NCI-H2081 treated with DMSO at 0.1 percent for 48 hours (cell line): ENCODE data around the gene RAB22A.

ENCODE experiments used
- DNase-seq: peaks from one replicate; lab custom pipeline; 2025; lab: John Stamatoyannopoulos, UW

RAB22A gene

DNA sequence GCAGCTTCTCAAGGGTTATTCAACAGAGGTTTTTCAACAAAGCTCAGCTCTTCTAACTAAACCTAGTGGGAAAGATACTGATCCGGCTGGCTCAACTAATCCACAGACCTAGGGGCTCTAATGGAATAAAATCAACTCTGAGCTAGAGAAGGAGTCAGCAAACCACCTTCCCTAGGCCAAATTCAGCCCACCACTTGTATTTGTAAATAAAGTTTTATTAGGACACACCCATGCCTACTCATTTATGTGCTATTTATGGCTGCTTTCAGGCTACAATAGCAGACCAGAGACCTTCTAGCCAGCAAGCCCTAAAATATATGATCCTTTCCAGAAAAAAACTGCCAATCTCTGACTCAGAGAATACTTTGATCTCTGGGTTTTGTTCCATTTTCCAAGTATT lies 6.0 kb upstream of the RAB22A start:
- no peak for DNase-seq

DNA sequence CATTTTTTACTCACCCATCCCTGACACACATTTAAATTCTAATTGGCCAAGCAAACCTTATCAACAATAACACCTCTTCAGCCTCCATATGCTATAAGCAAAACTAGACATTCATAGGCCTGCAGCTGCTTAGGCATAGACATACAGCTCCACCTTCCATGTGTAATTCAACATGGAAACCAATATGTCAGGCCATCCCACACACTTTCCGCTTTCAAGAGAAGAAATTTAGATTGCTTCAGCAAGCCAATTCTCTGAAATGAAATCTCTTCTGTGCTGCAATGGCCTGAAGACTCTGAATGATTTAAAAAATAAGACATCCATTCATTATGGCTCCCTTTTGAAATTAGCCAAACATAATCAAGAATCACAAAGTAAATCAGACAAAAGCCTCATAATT lies 4.5 kb upstream of the RAB22A start:
- DNase-seq: no peak

DNA sequence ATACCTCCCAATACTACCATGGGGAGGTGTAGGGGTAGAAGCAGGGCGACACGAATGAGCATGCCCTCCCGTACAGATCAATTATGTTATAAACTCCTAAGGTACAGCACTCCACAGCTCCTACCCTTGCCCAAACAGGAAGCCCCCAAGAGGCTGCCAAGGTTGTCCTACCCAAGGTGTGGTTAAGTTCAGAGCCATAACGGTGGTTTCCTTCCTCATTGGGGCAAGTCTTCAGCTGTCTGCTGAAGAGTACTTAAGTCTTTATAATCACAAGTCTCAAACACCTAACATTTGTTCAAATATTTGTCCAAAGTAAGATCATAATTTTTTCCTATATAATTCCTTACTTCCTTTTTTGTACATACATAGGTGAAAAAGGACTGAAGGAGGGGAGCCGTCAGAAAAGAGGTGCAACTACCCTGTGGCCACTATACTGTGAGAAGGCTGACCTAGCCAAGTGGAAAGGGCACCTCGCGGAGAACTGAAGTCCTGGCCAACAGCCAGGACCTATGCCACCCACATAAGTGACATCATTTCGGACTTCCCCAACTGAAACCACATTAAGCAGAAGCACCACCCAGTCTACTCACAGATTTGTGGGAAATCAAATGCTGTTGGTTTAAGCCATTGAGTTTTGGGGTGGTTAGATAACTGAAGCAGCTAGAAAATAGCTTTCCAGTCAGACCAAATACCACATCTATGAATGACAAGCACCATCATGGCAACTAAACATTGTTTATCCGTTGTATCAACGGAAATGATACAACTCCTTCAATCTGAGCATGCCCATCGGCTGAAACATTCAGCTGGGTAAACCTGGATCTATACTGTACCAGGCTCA lies 2.9 kb upstream of the RAB22A start:
- no peak for DNase-seq

DNA sequence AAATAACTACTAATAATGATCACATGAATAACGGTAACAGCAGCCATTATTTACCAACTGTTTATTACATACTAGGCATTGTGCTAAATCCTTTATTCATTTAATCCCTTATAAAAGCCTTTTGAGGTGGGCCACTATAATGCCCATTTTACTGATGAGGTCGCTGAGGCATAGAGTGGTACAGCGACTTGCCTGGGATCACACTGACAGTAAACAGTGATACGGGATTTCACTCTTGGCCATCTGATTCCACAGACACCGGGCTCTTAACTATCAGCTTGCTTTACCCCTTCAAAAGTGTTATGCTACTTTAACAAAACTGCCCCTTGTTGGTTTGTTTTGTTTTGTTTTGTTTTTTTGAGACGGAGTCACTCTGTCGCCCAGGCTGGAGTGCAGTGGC lies 2.2 kb upstream of the RAB22A start:
- DNase-seq: no peak

DNA sequence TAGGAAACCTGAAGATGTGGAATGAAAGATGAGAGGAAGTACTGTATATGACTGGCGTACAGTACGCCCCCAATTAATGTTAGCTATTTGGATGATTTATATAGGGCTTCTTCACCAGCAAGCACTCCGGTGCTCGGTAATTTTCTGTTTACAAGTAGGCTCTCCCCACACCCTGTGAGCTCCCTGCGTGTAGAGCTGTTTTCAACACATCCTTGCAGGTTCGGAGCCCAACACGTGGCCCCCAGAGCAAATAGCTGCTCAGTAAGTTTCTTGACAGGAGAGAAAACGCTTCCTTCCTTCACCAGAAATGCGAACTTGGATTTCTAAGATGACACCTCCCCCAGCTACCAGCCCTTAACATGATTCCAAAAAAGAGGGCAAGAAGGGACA lies 1.2 kb upstream of the RAB22A start:
- no peak for DNase-seq

DNA sequence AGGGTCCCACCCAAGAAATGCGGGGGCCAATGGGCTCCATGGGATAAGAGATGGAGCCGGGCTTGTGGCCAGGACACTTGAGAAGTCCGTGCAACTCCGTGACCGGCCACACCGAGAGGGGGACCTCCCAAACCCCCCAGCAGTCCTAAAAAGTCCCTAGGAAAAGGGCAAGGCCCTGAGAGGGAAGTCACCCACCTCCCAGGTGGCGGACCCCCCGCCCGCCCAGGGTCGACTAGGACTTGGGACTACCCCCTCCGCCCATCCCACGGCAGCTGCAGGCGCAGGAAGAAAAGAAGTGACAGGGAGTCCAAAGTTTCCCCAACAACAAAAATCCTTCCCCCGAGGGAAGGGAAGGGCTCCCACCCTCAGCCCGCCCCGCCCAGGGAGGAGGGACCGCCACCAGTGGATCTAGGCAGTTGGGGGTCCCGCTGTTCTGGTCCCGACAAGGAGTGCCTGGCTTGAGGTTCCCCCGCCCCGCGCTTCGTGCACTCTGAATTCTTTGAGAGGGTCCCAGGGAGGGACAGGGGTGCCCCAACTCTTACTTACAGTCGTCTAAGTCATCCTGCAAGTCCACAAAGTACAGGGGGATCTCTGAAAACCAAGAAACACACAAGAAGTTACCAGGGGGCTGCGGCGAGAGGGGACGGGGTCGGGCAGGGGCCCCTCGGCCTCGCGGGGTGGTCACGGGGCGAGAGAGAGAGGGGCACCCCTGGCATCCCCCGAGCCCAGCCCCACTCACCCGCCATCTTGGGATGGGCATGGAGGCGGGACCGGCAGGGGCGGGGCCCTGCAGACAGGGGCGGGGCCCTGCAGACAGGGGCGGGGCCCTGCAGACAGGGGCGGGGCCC lies 611 bp upstream of the RAB22A start:
- DNase-seq: no peak

DNA sequence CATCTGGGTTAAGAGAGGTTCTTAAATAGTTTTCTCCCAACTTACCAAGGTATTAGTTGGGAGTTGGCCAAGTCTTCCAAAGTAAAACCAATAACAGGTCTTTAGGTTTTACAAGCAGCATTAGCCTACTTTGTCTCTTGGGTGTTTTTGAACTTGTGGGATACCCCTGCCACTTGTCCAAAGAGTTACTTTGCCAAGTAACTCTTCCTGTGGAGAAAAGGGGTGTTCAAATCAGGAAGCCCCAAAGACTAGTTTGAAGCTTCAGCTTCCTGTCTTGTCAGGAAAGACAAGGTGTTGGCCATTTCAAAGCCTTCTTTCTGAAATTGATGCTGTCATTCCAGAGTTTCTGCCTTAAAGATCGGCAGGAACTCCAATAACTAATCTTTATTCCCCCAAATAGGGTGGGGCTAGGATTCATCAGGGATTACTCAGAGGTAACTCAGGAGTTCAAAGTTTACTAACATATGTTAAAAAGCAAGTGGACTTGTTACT lies 822 bp downstream of the RAB22A start:
- no peak for DNase-seq

DNA sequence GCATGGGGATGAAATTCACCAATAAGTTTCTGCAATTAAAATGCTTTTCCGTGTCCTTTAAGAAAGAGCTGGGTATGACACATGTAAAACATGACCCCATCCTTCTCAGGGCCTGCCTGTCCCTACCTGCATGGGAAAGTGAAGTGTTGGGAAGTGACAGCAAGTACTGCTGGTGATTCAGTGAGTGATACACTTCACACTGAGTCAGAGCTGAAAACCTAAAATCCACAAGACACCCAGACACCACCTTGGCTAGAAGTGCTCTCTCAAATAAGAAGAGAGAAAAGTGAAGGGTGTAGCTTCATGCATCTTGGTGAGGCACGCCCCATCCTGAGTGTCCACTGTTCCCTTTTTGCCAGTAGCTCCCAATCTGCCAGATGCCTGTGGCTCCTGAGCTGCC lies 3.3 kb downstream of the RAB22A start:
- DNase-seq: no peak

DNA sequence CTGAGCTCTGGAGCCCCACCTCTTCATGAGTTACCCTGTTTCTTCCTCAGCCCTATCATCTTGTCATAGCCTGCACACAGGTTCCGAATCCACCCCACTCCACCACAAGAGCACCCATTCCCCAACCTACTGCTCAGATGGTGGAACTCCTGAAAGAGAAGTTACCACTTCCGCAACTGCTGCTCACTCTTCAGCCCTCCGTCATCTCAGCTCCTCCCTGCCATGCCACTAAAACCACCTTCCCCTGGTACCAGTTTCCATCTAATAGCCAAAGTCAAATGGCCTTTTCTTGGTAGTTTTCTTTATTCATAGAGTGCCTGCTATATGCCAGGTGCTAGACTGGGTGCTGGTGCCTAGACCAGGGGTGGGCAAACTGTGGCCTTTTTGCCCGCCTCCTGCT lies 3.9 kb downstream of the RAB22A start:
- no peak for DNase-seq

DNA sequence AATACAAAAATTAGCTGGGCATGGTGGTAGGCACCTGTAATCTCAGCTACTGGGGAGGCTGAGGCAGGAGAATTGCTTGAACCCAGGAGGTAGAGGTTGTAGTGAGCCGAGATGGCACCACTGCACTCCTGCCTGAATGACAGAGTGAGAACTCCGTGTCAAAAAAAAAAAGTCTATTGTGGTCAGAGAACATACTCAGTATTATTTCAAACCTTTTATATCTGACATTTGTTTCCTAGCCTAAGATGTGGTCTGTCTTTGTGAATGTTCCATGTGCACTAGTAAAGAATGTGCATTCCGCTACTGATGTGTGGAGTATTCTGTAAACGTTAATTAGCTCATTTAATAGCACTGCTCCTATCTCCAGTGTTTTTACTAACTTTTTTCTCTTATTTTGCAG lies 11.7 kb downstream of the RAB22A start:
- DNase-seq: no peak

DNA sequence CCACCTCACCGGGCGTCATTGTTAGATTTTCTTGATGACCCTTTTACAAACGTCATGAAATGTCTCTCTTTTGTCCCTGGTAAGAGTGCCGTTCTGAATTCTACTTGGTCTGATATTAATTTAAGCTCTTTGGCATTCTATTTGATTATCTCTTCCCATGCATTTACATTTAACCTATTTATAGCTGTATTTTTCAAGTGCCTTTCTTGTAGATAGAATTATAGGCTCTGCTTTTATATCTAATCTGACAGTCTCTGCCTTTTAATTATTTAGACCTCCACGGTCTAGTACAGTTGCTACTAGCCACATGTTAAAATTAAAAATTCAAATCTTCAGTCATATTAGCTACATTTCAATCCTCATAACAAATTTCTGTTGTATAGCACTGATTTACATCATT lies 12.6 kb downstream of the RAB22A start:
- no peak for DNase-seq

DNA sequence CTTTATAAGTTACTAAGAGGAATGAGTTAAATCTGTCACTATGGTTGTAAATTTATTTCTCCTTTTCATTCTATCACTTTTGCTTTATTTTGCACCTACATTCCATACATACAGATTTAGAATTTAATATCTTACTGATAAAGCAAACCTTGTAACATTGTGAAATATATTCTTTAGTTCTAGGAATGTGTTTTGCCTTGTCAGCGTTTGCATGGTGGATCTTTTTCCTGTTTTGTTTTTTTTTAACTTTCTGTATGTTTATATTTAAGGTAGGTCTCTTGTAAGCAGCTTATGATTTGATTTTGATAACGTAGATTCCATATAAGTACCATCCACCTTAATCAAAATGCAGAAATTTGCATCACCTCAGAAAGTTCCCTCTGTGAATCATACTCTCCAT lies 16.4 kb downstream of the RAB22A start:
- no peak for DNase-seq

DNA sequence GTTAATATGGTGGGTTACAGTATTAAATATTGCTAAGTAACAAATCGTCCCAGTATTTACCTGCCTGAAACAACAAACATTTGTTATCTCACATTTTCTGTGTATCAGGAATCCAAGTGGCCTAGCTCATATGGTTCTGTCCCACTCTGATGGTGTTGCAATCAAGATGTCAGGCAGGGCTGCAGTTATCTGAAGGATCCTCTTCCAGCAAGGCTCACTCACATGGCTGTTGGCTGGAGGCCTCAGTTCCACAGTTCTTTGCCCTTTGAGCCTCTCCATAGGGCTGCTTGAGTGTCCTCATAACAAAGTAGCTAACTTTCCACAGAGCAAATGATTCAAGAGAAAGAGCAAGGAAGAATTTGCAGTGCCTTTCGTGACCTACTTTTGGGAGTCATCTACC lies 17.7 kb downstream of the RAB22A start:
- DNase-seq: no peak

DNA sequence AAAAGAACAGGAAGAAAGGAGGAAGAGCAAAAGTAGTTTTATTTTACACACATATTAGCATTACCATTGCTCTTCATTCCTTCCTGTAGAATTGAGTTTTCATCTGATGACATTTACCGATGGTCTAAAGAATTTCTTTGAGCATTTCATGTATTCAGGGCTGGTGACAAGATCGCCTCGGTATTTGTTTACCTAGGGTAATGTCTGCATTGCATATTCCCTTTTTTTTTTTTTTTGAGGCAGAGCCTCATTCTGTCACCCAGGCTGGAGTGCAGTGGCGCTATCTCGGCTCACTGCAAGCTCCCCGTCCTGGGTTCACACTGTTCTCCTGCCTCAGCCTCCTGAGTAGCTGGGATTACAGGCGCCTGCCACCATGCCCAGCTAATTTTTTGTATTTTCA lies 19.3 kb downstream of the RAB22A start:
- DNase-seq: no peak

DNA sequence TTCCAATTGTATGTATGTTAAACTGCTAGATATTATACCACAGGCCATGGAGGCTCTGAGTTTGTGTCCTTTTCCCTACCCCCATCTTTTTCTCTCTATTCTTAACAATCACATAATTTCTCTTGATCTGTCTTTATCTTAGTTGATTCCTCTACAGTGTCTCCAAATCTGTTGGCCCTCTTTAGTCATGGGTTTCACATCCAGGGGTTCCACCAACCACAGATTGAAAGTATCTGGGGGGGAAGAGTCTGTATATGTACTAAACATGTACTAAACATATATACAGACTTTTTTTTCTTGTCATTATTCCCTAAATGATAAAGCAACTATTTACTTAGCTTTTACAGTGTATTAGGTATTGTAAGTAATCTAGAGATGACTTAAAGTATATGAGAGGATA lies 20.2 kb downstream of the RAB22A start:
- no peak for DNase-seq

DNA sequence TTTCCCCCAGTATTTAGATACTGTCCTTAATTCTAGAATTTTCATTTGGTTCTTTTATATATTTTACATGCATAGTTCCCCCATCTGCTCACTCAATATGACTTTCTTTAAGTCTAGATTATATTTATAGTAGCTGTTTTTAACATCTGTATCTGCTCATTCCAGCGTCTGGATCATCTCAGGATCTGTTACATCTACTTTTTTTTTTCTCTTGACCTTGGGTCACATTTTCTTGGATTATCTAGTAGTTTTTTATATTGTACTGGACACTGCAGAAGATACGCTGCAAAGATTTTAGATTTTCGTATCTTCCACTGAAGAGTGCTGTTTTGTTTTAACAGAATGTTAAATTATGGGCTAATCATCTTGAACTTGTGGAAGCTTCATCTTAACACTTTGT lies 20.7 kb downstream of the RAB22A start:
- no peak for DNase-seq

DNA sequence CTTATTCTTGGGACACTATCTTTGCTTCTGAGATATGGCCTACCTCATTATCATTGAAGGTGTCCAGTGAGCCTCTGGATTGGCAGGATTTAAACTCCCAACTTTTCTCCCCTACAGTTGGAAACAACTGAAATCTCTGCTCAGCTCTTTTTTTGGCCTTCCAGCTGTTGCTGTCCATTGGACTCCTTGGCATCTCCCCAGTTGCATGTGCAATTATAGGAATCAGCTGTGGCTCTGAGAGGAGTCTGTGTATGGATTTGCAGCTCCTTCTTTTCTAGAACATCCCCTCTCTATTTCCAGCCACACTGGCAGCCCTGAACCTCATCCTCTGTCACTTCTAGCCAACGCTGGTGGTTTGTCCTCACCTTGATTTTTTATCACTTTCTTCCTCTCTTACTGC lies 21.2 kb downstream of the RAB22A start:
- no peak for DNase-seq

DNA sequence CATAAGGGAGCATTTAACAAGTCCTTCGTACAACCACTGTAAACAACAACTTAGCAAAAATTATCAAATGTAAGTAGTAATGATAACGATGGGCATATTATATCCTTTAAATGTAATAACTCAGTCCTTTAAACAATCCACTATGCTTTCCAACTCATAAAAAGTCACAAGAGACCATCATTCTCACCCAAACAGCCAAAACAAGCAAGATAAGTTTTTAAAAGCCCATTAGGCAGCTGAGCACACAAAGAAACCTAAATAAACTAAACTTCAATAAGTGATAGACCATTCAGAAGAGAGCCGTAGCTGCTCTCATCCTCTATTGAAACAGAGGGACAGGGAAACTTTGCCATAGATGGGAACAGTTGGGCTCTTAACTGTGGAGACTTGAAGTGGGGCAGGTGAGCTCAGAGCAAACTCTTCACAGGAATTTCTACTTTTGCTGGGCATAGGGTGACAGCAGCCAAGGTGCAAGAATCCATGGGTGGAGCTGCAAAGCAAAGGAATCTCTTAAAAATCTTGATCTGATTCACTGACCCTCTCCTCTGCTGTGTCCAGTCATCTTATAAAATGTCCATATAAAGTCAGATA lies 22.5 kb downstream of the RAB22A start:
- no peak for DNase-seq

DNA sequence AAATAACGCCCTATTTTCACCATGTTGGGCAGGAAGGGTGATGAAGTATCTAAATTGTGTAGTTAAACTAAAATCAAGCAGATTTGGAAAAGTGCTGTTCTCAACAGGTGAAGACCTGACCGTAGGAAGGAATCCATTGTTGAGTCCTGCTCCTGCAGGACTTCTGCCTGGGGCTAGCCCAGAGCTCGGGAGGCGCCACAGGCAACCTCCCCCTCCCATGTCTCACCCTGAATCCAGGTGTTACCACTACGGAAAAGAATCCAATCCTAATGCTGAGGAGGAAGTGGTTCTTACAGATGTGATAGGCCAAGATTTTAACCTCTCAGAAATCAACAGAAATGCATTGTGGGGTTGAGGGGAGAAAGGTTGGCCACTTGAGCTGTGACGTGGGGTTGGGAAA lies 30.2 kb downstream of the RAB22A start:
- DNase-seq: no peak

DNA sequence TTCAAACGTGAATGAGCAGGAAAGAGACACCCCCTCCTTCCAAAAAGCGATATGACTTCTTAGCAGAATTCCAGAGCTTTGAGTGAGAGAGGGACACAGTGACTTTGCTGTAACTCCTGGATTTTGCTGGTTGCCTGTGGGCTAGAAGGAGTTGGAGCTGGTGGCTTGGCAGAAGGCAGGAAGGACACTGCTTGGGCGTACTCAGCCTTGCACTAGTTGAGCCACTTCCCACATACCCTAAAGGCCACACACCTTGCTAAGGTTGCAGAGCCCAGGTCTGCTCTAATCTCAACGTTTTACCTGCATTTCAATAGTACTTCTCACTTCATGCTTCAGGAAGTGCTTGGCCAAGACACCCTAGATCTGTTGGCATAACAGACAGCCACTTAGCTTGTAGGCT lies 30.6 kb downstream of the RAB22A start:
- no peak for DNase-seq

DNA sequence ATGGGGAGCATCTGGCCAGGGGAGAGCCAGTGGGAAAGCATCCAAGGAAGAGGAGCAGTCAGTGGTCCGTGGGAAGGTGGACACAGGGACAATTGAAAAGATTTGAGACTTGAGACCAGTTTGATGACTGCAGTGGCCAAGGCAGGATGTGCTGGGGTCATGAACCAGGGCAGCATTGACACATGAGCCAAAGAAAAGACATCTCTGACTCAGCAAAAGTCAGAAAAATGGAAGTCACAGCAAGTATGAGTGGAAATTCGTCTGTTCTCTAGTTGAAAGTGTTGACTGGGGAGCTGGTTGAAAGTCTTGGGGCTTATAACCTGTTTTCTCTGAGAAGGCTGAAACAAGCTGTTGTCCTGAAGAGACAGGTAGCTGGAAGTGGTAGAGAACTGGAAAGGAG lies 31.3 kb downstream of the RAB22A start:
- DNase-seq: no peak

DNA sequence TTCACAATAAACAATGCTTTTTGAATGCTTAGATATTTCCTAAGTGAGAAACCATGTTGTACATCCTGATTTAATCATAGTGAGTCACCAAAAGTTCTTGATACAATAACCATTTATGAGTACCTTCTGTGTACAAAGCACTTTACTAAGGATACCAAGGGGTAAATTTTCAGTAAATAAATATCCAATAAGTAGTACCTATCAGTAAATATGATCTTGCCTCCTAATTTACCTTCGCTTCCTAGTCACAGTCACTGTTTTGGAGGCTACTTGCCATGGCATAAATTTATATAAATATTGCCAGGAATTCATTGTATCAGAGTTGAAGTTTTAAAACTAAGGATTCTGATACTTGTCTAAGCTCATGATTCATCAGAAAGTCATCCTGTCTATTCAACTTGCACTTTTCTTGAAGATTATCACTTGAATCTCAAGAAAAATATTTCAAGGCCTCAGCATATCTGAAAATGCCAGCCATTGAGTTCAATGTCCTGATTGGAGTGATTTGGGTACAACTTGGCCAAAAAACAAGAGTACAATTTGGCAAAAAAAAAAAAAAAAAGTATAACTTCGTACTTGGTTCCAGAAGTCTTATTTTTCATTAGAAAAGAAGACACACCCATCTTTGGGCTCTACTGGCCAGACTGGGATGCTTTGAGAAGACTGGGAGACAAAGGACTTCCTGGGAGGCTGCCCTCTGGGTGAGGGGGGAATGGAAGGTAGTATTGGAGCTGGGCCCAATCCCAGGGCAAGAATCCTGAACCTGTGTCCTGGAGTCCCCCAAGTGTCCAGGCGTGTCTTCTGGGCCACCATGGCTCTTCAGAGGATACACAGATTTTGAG lies 32.8 kb downstream of the RAB22A start:
- no peak for DNase-seq
